Activated T-helper 2 cell treated with anti-CD3 and anti-CD28 coated beads, Interferon-gamma antibody, Interleukin-2, Interleukin-4, amounts not matched to agents 10 μg/mL and 5 μg/mL and 100 μg/mL, durations not matched to agents 14 hours and 24 hours and 36 hours (primary cell): ENCODE results near the gene ZEB1. TPM values are rescaled to one million over a fixed set of nuclear protein-coding genes. Genes with fewer than 3 reads are reported as not detected.

ENCODE experiments used
- DNase-seq: peaks from one replicate; pipeline ENCODE4 v3.0.0; 2021; ENCODE audit warnings: low spot score
- H3K27ac Mint-ChIP-seq: one replicate; pipeline ENCODE4 v1.8.0; 2021; ENCODE audit warnings: mixed read lengths
- H3K27me3 Mint-ChIP-seq: one replicate; pipeline ENCODE4 v1.8.0; 2021; ENCODE audit warnings: low read depth, mixed read lengths
- H3K36me3 Mint-ChIP-seq: one replicate; pipeline ENCODE4 v1.8.0; 2021; ENCODE audit warnings: low read depth, mixed read lengths
- H3K4me1 Mint-ChIP-seq: one replicate; pipeline ENCODE4 v1.8.0; 2021; ENCODE audit warnings: low read depth, mixed read lengths
- H3K4me3 Mint-ChIP-seq: one replicate; pipeline ENCODE4 v1.8.0; 2021; ENCODE audit warnings: low read depth, mild to moderate bottlenecking, moderate library complexity, mixed read lengths
- H3K9me3 Mint-ChIP-seq: one replicate; pipeline ENCODE4 v1.8.0; 2021; ENCODE audit warnings: mixed read lengths
- intact Hi-C: fragments of 100-400 bp; cut with micrococcal nuclease; formaldehyde crosslinking; loops from one replicate; pipeline ENCODE4 v1.15.1; 2023
- total RNA-seq: library from RNA; stranded (reverse); gene quantifications from 2 replicates; pipeline ENCODE4 v1.2.3, GENCODE V29; 2022

Gene ZEB1
- total RNA-seq, 1 donor from 2014 or later: 70.0 TPM

DNA sequence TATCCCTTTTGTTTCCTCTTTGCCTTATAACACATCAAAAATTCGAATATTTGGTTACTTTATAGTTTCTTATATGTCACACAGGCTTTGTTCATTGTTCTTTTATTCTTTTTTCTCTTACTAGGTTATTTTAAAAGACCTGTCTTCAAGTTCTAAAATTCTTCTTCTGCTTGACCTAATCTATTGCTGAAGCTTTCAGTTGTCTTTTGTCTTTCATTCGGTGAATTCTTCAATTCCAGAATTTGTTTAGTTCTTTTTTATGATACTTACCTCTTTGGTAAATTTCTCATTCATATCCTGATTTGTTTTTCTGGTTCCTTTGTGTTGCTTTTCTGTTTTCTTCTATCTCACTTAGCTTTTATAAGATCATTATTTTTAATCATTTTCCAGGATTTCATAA is 188.4 kb downstream of the ZEB1 start:
- Mint-ChIP-seq H3K27me3 (no peaks in the 10 kb centered on the region), H3K4me3 (no peak overlapping the region), H3K9me3 (peaks cover 53% of the 10 kb centered on the region), H3K36me3 (peaks cover 79% of the 10 kb centered on the region), H3K27ac (no peak overlapping the region), H3K4me1 (peaks cover 2% of the 10 kb centered on the region)
- no peak for DNase-seq
- intact Hi-C loops: no loop called here

DNA sequence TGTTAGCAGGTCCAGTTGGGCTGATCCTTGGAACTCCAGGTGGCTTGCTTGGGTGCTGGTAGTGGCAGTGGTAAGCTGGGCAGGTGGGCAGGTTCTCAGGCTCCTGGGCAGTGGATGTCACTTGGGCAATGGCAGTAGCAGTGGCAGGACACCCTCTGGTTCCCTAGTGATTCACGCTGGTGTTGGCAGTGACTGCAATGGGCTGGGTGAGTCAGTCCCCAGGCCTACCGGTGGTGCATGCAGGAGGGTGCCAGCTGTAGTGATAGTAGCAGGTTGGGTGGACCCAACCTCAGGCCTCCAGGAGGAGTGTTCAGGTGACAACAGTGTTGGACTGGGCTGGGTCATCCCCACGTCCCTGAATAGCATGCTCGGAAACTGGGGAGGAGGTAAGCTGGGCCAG is 189.2 kb downstream of the ZEB1 start:
- intact Hi-C loops: no loop called here
- H3K36me3 Mint-ChIP-seq: peaks cover 76% of the 10 kb centered on the region
- no peak overlapping the region for H3K27ac Mint-ChIP-seq
- H3K27me3 Mint-ChIP-seq: no peaks in the 10 kb centered on the region
- peaks cover 53% of the 10 kb centered on the region for H3K9me3 Mint-ChIP-seq
- H3K4me1 Mint-ChIP-seq: peaks cover 2% of the 10 kb centered on the region
- no peak for DNase-seq
- no peak overlapping the region for H3K4me3 Mint-ChIP-seq

- no peak overlapping the region for H3K27ac Mint-ChIP-seq
- intact Hi-C loops: no loop called here
- H3K27me3 Mint-ChIP-seq: no peaks in the 10 kb centered on the region
- no peak overlapping the region for H3K4me3 Mint-ChIP-seq
- peaks cover 69% of the 10 kb centered on the region for H3K36me3 Mint-ChIP-seq
- peaks cover 2% of the 10 kb centered on the region for H3K4me1 Mint-ChIP-seq
- peaks cover 47% of the 10 kb centered on the region for H3K9me3 Mint-ChIP-seq
- no peak for DNase-seq
These were observed 189.9 kb downstream of the ZEB1 start for GRCh38 chr10:31508882-31509281.

DNA sequence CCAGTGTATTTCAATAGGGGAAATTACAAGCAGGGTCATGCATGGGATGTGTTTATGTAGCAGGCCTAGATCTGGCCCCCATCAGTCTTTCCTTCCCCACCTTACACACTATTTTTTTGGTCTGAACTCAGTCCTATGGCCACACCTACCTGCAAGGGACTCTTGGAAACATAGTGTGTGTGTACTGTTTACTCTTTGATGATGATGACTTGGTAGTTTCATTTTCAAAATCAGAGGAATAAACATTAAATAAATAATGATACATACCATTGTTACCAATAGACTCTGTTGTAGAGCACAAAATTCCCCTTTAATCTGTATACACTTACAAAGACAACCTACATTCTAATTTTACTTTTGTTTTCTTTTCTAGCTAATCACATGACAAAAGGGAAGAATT is 191.0 kb downstream of the ZEB1 start:
- peaks cover 65% of the 10 kb centered on the region for H3K36me3 Mint-ChIP-seq
- H3K27ac Mint-ChIP-seq: no peak overlapping the region

DNA sequence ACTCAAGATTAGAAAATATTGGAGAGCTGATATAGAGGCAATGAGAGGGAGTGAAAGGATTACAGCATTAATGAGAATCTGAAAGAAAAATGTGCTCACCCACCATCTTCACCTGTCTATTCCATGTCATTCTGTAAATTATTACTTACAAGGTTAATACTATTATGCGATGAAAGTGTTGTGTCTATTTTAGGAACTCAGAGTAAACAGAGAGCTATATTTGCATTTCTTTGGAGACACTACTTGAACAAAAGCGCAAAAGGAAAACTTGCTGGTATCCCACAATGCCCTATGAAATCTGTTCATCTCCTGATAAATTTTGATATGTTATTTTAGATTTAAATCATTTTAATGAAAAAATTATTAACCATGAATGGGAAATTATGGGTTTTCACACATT is 196.1 kb downstream of the ZEB1 start:
- no peaks in the 10 kb centered on the region for H3K27me3 Mint-ChIP-seq
- no peak overlapping the region for H3K4me3 Mint-ChIP-seq
- no peak overlapping the region for H3K27ac Mint-ChIP-seq
- peaks cover 3% of the 10 kb centered on the region for H3K4me1 Mint-ChIP-seq
- H3K9me3 Mint-ChIP-seq: no peaks in the 10 kb centered on the region
- H3K36me3 Mint-ChIP-seq: peaks cover 40% of the 10 kb centered on the region
- intact Hi-C loops: no loop called here
- DNase-seq: no peak

More for the DNA sequence above, 191.0 kb downstream of the ZEB1 start:
- DNase-seq: no peak
- Mint-ChIP-seq H3K27me3 (no peaks in the 10 kb centered on the region), H3K9me3 (peaks cover 36% of the 10 kb centered on the region), H3K4me1 (peaks cover 2% of the 10 kb centered on the region), H3K4me3 (no peak overlapping the region)
- intact Hi-C loops: no loop called here

- H3K27me3 Mint-ChIP-seq: no peaks in the 10 kb centered on the region
- no peak overlapping the region for H3K4me3 Mint-ChIP-seq
- H3K4me1 Mint-ChIP-seq: peaks cover 3% of the 10 kb centered on the region
- H3K27ac Mint-ChIP-seq: no peak overlapping the region
- H3K9me3 Mint-ChIP-seq: no peaks in the 10 kb centered on the region
- DNase-seq: no peak
- peaks cover 40% of the 10 kb centered on the region for H3K36me3 Mint-ChIP-seq
- intact Hi-C loops: no loop called here
These were observed 196.9 kb downstream of the ZEB1 start for GRCh38 chr10:31515819-31516402.

GRCh38 chr10:31520986-31521831 is 202.2 kb downstream of the ZEB1 start:
- no peak for DNase-seq
- Mint-ChIP-seq H3K4me1 (peaks cover 2% of the 10 kb centered on the region), H3K27me3 (no peaks in the 10 kb centered on the region), H3K36me3 (peaks cover 63% of the 10 kb centered on the region), H3K27ac (no peak overlapping the region), H3K4me3 (no peak overlapping the region), H3K9me3 (no peaks in the 10 kb centered on the region)
- intact Hi-C loops: no loop called here

DNA sequence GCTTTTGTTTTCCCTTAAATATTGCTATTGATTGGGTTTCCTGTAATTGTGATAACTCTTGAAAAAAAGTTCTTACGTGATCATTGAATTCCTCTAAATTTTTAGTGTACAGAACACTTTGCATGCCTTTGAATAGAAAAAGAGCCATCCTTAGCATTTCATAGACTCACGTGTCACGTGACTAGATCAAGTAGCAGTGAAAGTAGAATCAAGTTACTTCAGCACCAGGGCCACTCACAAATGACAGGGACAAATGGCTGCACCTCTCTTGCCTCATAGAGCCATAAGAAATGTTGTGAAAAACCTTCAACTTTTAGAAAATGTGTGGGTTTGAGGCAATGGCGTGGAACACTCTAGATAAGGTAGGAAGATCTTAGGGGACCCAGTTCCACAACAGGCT is 203.8 kb downstream of the ZEB1 start:
- no peak for DNase-seq
- no peaks in the 10 kb centered on the region for H3K9me3 Mint-ChIP-seq
- intact Hi-C loops: no loop called here
- H3K4me3 Mint-ChIP-seq: no peak overlapping the region
- H3K27ac Mint-ChIP-seq: no peak overlapping the region
- peaks cover 70% of the 10 kb centered on the region for H3K36me3 Mint-ChIP-seq
- no peaks in the 10 kb centered on the region for H3K27me3 Mint-ChIP-seq
- H3K4me1 Mint-ChIP-seq: peaks cover 11% of the 10 kb centered on the region

- Mint-ChIP-seq H3K9me3 (no peaks in the 10 kb centered on the region), H3K4me3 (no peak overlapping the region), H3K27me3 (no peaks in the 10 kb centered on the region), H3K36me3 (peaks cover 66% of the 10 kb centered on the region), H3K4me1 (peaks cover 11% of the 10 kb centered on the region), H3K27ac (no peak overlapping the region)
- no peak for DNase-seq
- intact Hi-C loops: no loop called here
These were observed 205.4 kb downstream of the ZEB1 start for GRCh38 chr10:31524460-31524859.

GRCh38 chr10:31526178-31526577 is 207.2 kb downstream of the ZEB1 start:
- intact Hi-C loops: no loop called here
- DNase-seq: no peak
- no peak overlapping the region for H3K27ac Mint-ChIP-seq
- peaks cover 11% of the 10 kb centered on the region for H3K4me1 Mint-ChIP-seq
- H3K27me3 Mint-ChIP-seq: no peaks in the 10 kb centered on the region
- no peaks in the 10 kb centered on the region for H3K9me3 Mint-ChIP-seq
- H3K36me3 Mint-ChIP-seq: peaks cover 57% of the 10 kb centered on the region
- H3K4me3 Mint-ChIP-seq: no peak overlapping the region

- H3K4me3 Mint-ChIP-seq: no peak overlapping the region
- intact Hi-C loops: no loop called here
- H3K27ac Mint-ChIP-seq: peak overlapping the region; percentile 13
- H3K9me3 Mint-ChIP-seq: no peaks in the 10 kb centered on the region
- H3K27me3 Mint-ChIP-seq: no peaks in the 10 kb centered on the region
- DNase-seq: no peak
- peaks cover 52% of the 10 kb centered on the region for H3K36me3 Mint-ChIP-seq
- H3K4me1 Mint-ChIP-seq: peaks cover 9% of the 10 kb centered on the region
These were observed 207.7 kb downstream of the ZEB1 start for GRCh38 chr10:31526681-31527080.

DNA sequence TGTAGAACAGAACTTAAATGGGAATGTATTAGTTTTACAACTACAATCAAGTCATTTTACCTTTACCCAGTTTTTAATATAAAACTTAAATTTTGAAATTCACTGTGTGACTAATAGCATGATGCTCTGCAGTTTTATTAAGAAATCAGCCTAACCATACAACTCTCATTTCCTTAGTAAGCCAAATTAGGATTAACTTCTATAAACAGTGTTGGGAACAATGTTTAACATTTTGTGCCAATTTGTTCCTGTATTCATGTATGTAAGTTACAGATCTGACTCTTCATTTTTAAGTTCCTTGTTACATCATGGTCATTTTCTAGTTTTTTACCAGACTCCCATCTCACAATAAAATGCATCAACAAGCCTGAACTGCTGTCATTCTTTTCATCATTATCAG is 209.8 kb downstream of the ZEB1 start:
- peaks cover 38% of the 10 kb centered on the region for H3K36me3 Mint-ChIP-seq
- no peak overlapping the region for H3K27ac Mint-ChIP-seq
- intact Hi-C loops: no loop called here
- no peaks in the 10 kb centered on the region for H3K9me3 Mint-ChIP-seq
- peaks cover 9% of the 10 kb centered on the region for H3K4me1 Mint-ChIP-seq
- H3K27me3 Mint-ChIP-seq: no peaks in the 10 kb centered on the region
- DNase-seq: no peak
- H3K4me3 Mint-ChIP-seq: no peak overlapping the region

DNA sequence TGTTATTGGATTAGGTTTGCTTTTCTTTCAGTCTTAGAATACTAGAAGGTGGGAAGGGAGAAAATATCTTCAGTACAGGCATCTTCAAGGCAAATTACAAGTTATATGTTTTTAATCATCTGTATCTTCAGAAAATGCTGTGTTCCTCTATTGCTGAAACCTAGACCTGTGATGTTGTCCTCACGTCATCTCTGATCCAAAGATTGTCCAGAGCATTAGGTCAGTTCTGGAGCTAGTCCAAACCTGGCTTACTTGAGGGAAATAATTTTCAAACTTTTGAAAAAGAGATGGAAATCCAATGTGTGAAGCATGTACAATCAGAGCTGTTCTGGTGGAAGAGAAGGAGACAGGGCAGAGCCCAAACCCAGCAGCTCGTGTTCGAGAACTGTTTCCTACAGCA is 217.3 kb downstream of the ZEB1 start:
- intact Hi-C loops: no loop called here

More for the DNA sequence above, 217.3 kb downstream of the ZEB1 start:
- Mint-ChIP-seq H3K27me3 (peaks cover 23% of the 10 kb centered on the region), H3K9me3 (no peaks in the 10 kb centered on the region), H3K36me3 (no peaks in the 10 kb centered on the region), H3K4me3 (no peak overlapping the region), H3K27ac (no peak overlapping the region), H3K4me1 (no peaks in the 10 kb centered on the region)
- no peak for DNase-seq
